ENCODE data around the gene SH3RF3. TPM values are rescaled to one million over a fixed set of nuclear protein-coding genes. Genes with fewer than 3 reads are reported as not detected.

Gene SH3RF3
- polyA plus RNA-seq, 2 donors = 1.1 to 1.3 TPM

GRCh38 chr2:109200616-109201464 is 71.8 kb downstream of the SH3RF3 start:
- no peak overlapping the region for H3K4me3 ChIP-seq (ENCODE audit: low read depth in 1 of 2, low read length in 2 of 2)
- H3K27ac ChIP-seq (ENCODE audit: low read depth in 2 of 2, low read length in 1 of 2) = no peak overlapping the region
- 83 to 89% methylated on average over 14 of the region's 14 CpGs for WGBS, 2 donors
- H3K9me3 ChIP-seq (ENCODE audit: control insufficient read depth in 2 of 2, insufficient read depth in 1 of 2, low read depth in 1 of 2, low read length in 1 of 2) = no peaks in the 10 kb centered on the region
- no peaks in the 10 kb centered on the region for H3K27me3 ChIP-seq (ENCODE audit: control insufficient read depth in 1 of 2, insufficient read depth in 2 of 2, low read length in 2 of 2)
- peaks cover 3 to 13% of the 10 kb centered on the region in 2 donors for H3K4me1 ChIP-seq (ENCODE audit: control insufficient read depth in 2 of 2, insufficient read depth in 2 of 2, low read length in 1 of 2)
- no peaks in the 10 kb centered on the region for H3K36me3 ChIP-seq (ENCODE audit: control insufficient read depth in 2 of 2, insufficient read depth in 2 of 2, low read length in 1 of 2)

- H3K36me3 ChIP-seq (ENCODE audit: control insufficient read depth in 2 of 2, insufficient read depth in 2 of 2, low read length in 1 of 2) = no peaks in the 10 kb centered on the region
- no peak overlapping the region for H3K4me3 ChIP-seq (ENCODE audit: low read depth in 1 of 2, low read length in 2 of 2)
- no peaks in the 10 kb centered on the region for H3K9me3 ChIP-seq (ENCODE audit: control insufficient read depth in 2 of 2, insufficient read depth in 1 of 2, low read depth in 1 of 2, low read length in 1 of 2)
- no peaks in the 10 kb centered on the region for H3K27me3 ChIP-seq (ENCODE audit: control insufficient read depth in 1 of 2, insufficient read depth in 2 of 2, low read length in 2 of 2)
- H3K4me1 ChIP-seq (ENCODE audit: control insufficient read depth in 2 of 2, insufficient read depth in 2 of 2, low read length in 1 of 2) = peaks cover 3 to 6% of the 10 kb centered on the region in 2 donors
- no peak overlapping the region for H3K27ac ChIP-seq (ENCODE audit: low read depth in 2 of 2, low read length in 1 of 2)
- WGBS, 2 donors = 79 to 82% methylated on average over 21 of the region's 21 CpGs
These were observed 72.7 kb downstream of the SH3RF3 start for GRCh38 chr2:109201465-109202327.

GRCh38 chr2:109202486-109202885 is 73.5 kb downstream of the SH3RF3 start:
- 89 to 90% methylated on average over 9 of the region's 9 CpGs for WGBS, 2 donors
- Histone ChIP-seq H3K27ac (ENCODE audit: low read depth in 2 of 2, low read length in 1 of 2) (no peak overlapping the region), H3K4me1 (ENCODE audit: control insufficient read depth in 2 of 2, insufficient read depth in 2 of 2, low read length in 1 of 2) (peaks cover 0 to 3% of the 10 kb centered on the region in 2 donors), H3K36me3 (ENCODE audit: control insufficient read depth in 2 of 2, insufficient read depth in 2 of 2, low read length in 1 of 2) (no peaks in the 10 kb centered on the region), H3K4me3 (ENCODE audit: low read depth in 1 of 2, low read length in 2 of 2) (no peak overlapping the region), H3K9me3 (ENCODE audit: control insufficient read depth in 2 of 2, insufficient read depth in 1 of 2, low read depth in 1 of 2, low read length in 1 of 2) (no peaks in the 10 kb centered on the region), H3K27me3 (ENCODE audit: control insufficient read depth in 1 of 2, insufficient read depth in 2 of 2, low read length in 2 of 2) (no peaks in the 10 kb centered on the region)

GRCh38 chr2:109203246-109204011 is 74.4 kb downstream of the SH3RF3 start:
- WGBS, 2 donors = 93 to 94% methylated on average over 22 of the region's 22 CpGs
- H3K36me3 ChIP-seq (ENCODE audit: control insufficient read depth in 2 of 2, insufficient read depth in 2 of 2, low read length in 1 of 2) = no peaks in the 10 kb centered on the region
- H3K4me3 ChIP-seq (ENCODE audit: low read depth in 1 of 2, low read length in 2 of 2) = no peak overlapping the region
- H3K4me1 ChIP-seq (ENCODE audit: control insufficient read depth in 2 of 2, insufficient read depth in 2 of 2, low read length in 1 of 2) = peaks cover 0 to 3% of the 10 kb centered on the region in 2 donors
- H3K27me3 ChIP-seq (ENCODE audit: control insufficient read depth in 1 of 2, insufficient read depth in 2 of 2, low read length in 2 of 2) = no peaks in the 10 kb centered on the region
- H3K9me3 ChIP-seq (ENCODE audit: control insufficient read depth in 2 of 2, insufficient read depth in 1 of 2, low read depth in 1 of 2, low read length in 1 of 2) = no peaks in the 10 kb centered on the region
- H3K27ac ChIP-seq (ENCODE audit: low read depth in 2 of 2, low read length in 1 of 2) = no peak overlapping the region

- no peaks in the 10 kb centered on the region for H3K9me3 ChIP-seq (ENCODE audit: control insufficient read depth in 2 of 2, insufficient read depth in 1 of 2, low read depth in 1 of 2, low read length in 1 of 2)
- no peaks in the 10 kb centered on the region for H3K36me3 ChIP-seq (ENCODE audit: control insufficient read depth in 2 of 2, insufficient read depth in 2 of 2, low read length in 1 of 2)
- no peaks in the 10 kb centered on the region for H3K27me3 ChIP-seq (ENCODE audit: control insufficient read depth in 1 of 2, insufficient read depth in 2 of 2, low read length in 2 of 2)
- WGBS, 2 donors = 86 to 92% methylated on average over 3 of the region's 3 CpGs
- H3K4me3 ChIP-seq (ENCODE audit: low read depth in 1 of 2, low read length in 2 of 2) = no peak overlapping the region
- H3K27ac ChIP-seq (ENCODE audit: low read depth in 2 of 2, low read length in 1 of 2) = no peak overlapping the region
- H3K4me1 ChIP-seq (ENCODE audit: control insufficient read depth in 2 of 2, insufficient read depth in 2 of 2, low read length in 1 of 2) = peaks cover 3% of the 10 kb centered on the region in 2 donors
These were observed 75.4 kb downstream of the SH3RF3 start for GRCh38 chr2:109204412-109204811.

- no peaks in the 10 kb centered on the region for H3K9me3 ChIP-seq (ENCODE audit: control insufficient read depth in 2 of 2, insufficient read depth in 1 of 2, low read depth in 1 of 2, low read length in 1 of 2)
- H3K27ac ChIP-seq (ENCODE audit: low read depth in 2 of 2, low read length in 1 of 2) = no peak overlapping the region
- peaks cover 3 to 6% of the 10 kb centered on the region in 2 donors for H3K4me1 ChIP-seq (ENCODE audit: control insufficient read depth in 2 of 2, insufficient read depth in 2 of 2, low read length in 1 of 2)
- no peaks in the 10 kb centered on the region for H3K36me3 ChIP-seq (ENCODE audit: control insufficient read depth in 2 of 2, insufficient read depth in 2 of 2, low read length in 1 of 2)
- H3K4me3 ChIP-seq (ENCODE audit: low read depth in 1 of 2, low read length in 2 of 2) = no peak overlapping the region
- 90 to 96% methylated on average over 6 of the region's 6 CpGs for WGBS, 2 donors
- no peaks in the 10 kb centered on the region for H3K27me3 ChIP-seq (ENCODE audit: control insufficient read depth in 1 of 2, insufficient read depth in 2 of 2, low read length in 2 of 2)
These were observed 76.4 kb downstream of the SH3RF3 start for GRCh38 chr2:109205447-109205846.

GRCh38 chr2:109206569-109207146 is 77.7 kb downstream of the SH3RF3 start:
- no peaks in the 10 kb centered on the region for H3K9me3 ChIP-seq (ENCODE audit: control insufficient read depth in 2 of 2, insufficient read depth in 1 of 2, low read depth in 1 of 2, low read length in 1 of 2)
- WGBS, 2 donors = 98 to 100% methylated on average over 2 of the region's 2 CpGs
- H3K4me3 ChIP-seq (ENCODE audit: low read depth in 1 of 2, low read length in 2 of 2) = no peak overlapping the region
- H3K36me3 ChIP-seq (ENCODE audit: control insufficient read depth in 2 of 2, insufficient read depth in 2 of 2, low read length in 1 of 2) = no peaks in the 10 kb centered on the region
- no peaks in the 10 kb centered on the region for H3K27me3 ChIP-seq (ENCODE audit: control insufficient read depth in 1 of 2, insufficient read depth in 2 of 2, low read length in 2 of 2)
- no peak overlapping the region for H3K27ac ChIP-seq (ENCODE audit: low read depth in 2 of 2, low read length in 1 of 2)
- peaks cover 3 to 6% of the 10 kb centered on the region in 2 donors for H3K4me1 ChIP-seq (ENCODE audit: control insufficient read depth in 2 of 2, insufficient read depth in 2 of 2, low read length in 1 of 2)

- Histone ChIP-seq H3K4me1 (ENCODE audit: control insufficient read depth in 2 of 2, insufficient read depth in 2 of 2, low read length in 1 of 2) (peaks cover 3 to 6% of the 10 kb centered on the region in 2 donors), H3K27ac (ENCODE audit: low read depth in 2 of 2, low read length in 1 of 2) (no peak overlapping the region), H3K27me3 (ENCODE audit: control insufficient read depth in 1 of 2, insufficient read depth in 2 of 2, low read length in 2 of 2) (no peaks in the 10 kb centered on the region), H3K4me3 (ENCODE audit: low read depth in 1 of 2, low read length in 2 of 2) (no peak overlapping the region), H3K36me3 (ENCODE audit: control insufficient read depth in 2 of 2, insufficient read depth in 2 of 2, low read length in 1 of 2) (no peaks in the 10 kb centered on the region), H3K9me3 (ENCODE audit: control insufficient read depth in 2 of 2, insufficient read depth in 1 of 2, low read depth in 1 of 2, low read length in 1 of 2) (no peaks in the 10 kb centered on the region)
- 54 to 60% methylated on average over 1 of the region's 1 CpG for WGBS, 2 donors
These were observed 78.2 kb downstream of the SH3RF3 start for GRCh38 chr2:109207176-109207575.
